ENCODE measurements around the gene PPEF2. TPM values are rescaled to one million over a fixed set of nuclear protein-coding genes. Genes with fewer than 3 reads are reported as not detected.

The PPEF2 gene
- total RNA-seq, 3 donors from 2014 or later (not counting 1 experiment from before 2014, with no cell fraction given) = 0.21 to 0.33 (median 0.32) TPM

DNA sequence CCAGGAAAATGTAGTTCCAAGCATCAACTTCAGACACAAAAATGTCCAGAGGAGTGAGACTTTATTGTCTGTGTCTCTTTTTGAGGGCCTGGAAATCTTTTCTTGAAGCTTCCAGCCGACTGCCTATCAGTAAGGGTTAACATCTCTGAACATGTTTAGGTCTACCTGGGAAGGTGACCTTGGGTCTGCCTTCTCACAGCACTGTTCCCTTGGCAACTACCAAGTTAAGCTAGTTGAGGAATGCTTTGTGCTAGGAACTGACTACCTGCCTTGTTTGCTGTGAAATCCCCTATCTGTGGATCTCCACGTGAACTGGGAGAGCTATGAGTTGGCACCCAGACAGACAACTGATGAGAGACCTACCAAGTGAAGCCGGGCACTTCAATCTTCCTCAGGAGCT, 81.6 kb downstream of the PPEF2 start:
- no peak overlapping the region for H3K4me3 Mint-ChIP-seq
- H3K27ac ChIP-seq (ENCODE audit: low read length) = no peak overlapping the region
- H3K4me3 ChIP-seq (ENCODE audit: low read length) = no peak overlapping the region
- intact Hi-C loops (cut with micrococcal nuclease) = no loop called here
- 93% methylated on average over 2 of the region's 3 CpGs for WGBS (ENCODE audit: insufficient coverage)
- H3K27me3 ChIP-seq (ENCODE audit: control insufficient read depth, insufficient read depth, low read length) = no peaks in the 10 kb centered on the region
- no peaks in the 10 kb centered on the region for H3K36me3 Mint-ChIP-seq
- TF ChIP-seq, protein P1, sequence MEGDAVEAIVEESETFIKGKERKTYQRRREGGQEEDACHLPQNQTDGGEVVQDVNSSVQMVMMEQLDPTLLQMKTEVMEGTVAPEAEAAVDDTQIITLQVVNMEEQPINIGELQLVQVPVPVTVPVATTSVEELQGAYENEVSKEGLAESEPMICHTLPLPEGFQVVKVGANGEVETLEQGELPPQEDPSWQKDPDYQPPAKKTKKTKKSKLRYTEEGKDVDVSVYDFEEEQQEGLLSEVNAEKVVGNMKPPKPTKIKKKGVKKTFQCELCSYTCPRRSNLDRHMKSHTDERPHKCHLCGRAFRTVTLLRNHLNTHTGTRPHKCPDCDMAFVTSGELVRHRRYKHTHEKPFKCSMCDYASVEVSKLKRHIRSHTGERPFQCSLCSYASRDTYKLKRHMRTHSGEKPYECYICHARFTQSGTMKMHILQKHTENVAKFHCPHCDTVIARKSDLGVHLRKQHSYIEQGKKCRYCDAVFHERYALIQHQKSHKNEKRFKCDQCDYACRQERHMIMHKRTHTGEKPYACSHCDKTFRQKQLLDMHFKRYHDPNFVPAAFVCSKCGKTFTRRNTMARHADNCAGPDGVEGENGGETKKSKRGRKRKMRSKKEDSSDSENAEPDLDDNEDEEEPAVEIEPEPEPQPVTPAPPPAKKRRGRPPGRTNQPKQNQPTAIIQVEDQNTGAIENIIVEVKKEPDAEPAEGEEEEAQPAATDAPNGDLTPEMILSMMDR (IDR thresholded peaks at IDR 0.05) = no peak
- DNase-seq = no peak
- no peaks in the 10 kb centered on the region for H3K4me1 ChIP-seq (ENCODE audit: control insufficient read depth, insufficient read depth, low read length)
- H3K4me1 Mint-ChIP-seq = no peaks in the 10 kb centered on the region
- H3K9me3 ChIP-seq (ENCODE audit: control insufficient read depth, insufficient read depth, low read length) = no peaks in the 10 kb centered on the region
- no peaks in the 10 kb centered on the region for H3K36me3 ChIP-seq (ENCODE audit: control insufficient read depth, insufficient read depth, low read length)
- no peak overlapping the region for H3K27ac Mint-ChIP-seq
- H3K27me3 Mint-ChIP-seq (ENCODE audit: low read depth in 2 of 2) = no peaks in the 10 kb centered on the region
- H3K9me3 Mint-ChIP-seq = no peaks in the 10 kb centered on the region
- ATAC-seq = no peak

DNA sequence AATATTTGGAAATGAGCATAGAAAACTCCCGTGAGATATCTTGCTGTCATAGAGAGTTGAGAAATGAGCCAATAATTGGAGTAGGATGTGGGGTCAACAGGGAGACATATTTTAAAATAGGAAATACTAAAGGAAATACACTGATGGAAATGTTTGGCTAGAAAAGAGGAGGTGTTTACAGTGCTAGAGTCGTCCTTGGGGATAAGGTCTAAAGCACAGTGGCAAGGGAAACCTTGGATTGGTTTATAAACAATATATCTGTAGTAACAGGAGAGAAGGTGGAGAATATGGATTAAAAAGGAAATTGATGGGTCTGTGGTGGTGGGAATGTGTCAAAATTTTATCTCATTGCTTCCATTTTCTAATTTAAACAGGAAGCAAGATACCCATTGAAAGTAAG, 82.1 kb downstream of the PPEF2 start:
- intact Hi-C loops (cut with micrococcal nuclease) = no loop called here
- no peaks in the 10 kb centered on the region for H3K36me3 Mint-ChIP-seq
- Histone ChIP-seq H3K9me3 (ENCODE audit: control insufficient read depth, insufficient read depth, low read length) (no peaks in the 10 kb centered on the region), H3K27ac (ENCODE audit: low read length) (no peak overlapping the region), H3K4me1 (ENCODE audit: control insufficient read depth, insufficient read depth, low read length) (no peaks in the 10 kb centered on the region), H3K27me3 (ENCODE audit: control insufficient read depth, insufficient read depth, low read length) (no peaks in the 10 kb centered on the region), H3K4me3 (ENCODE audit: low read length) (no peak overlapping the region), H3K36me3 (ENCODE audit: control insufficient read depth, insufficient read depth, low read length) (no peaks in the 10 kb centered on the region)
- no peak for ATAC-seq
- no peak overlapping the region for H3K27ac Mint-ChIP-seq
- H3K4me1 Mint-ChIP-seq = no peaks in the 10 kb centered on the region
- no peaks in the 10 kb centered on the region for H3K27me3 Mint-ChIP-seq (ENCODE audit: low read depth in 2 of 2)
- 79% methylated on average over 2 of the region's 2 CpGs for WGBS (ENCODE audit: insufficient coverage)
- no peak overlapping the region for H3K4me3 Mint-ChIP-seq
- H3K9me3 Mint-ChIP-seq = no peaks in the 10 kb centered on the region
- TF ChIP-seq, protein P1 (IDR thresholded peaks at IDR 0.05) = no peak
- DNase-seq = no peak

DNA sequence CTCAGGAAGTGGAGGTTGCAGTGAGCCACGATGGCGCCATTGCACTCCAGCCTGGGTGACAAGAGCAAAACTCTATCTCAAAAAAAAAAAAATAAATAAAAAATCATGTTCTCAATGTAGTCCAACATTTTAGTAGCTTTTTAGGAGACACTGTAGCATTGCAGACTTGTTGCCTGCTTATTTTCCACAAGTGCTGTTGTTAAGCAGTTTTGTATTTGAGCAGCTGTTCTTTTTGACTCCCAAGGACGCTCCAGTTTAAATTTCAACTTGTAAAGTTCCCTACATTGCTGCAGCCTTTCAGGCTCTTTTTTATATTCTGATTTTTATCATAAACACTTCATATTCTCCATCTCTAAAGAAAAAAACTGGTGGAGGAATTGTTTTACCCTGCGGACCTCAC, 83.1 kb downstream of the PPEF2 start:
- Mint-ChIP-seq H3K36me3 (no peaks in the 10 kb centered on the region), H3K4me1 (no peaks in the 10 kb centered on the region), H3K4me3 (no peak overlapping the region), H3K27me3 (ENCODE audit: low read depth in 2 of 2) (no peaks in the 10 kb centered on the region), H3K9me3 (no peaks in the 10 kb centered on the region), H3K27ac (no peak overlapping the region)
- 100% methylated on average over 3 of the region's 4 CpGs for WGBS (ENCODE audit: insufficient coverage)
- Histone ChIP-seq H3K27ac (ENCODE audit: low read length) (no peak overlapping the region), H3K27me3 (ENCODE audit: control insufficient read depth, insufficient read depth, low read length) (no peaks in the 10 kb centered on the region), H3K4me1 (ENCODE audit: control insufficient read depth, insufficient read depth, low read length) (no peaks in the 10 kb centered on the region), H3K36me3 (ENCODE audit: control insufficient read depth, insufficient read depth, low read length) (peaks cover 9% of the 10 kb centered on the region), H3K9me3 (ENCODE audit: control insufficient read depth, insufficient read depth, low read length) (no peaks in the 10 kb centered on the region), H3K4me3 (ENCODE audit: low read length) (no peak overlapping the region)
- no peak for DNase-seq
- TF ChIP-seq, protein P1 (IDR thresholded peaks at IDR 0.05) = no peak
- intact Hi-C loops (cut with micrococcal nuclease) = no loop called here
- ATAC-seq = no peak

- Mint-ChIP-seq H3K9me3 (no peaks in the 10 kb centered on the region), H3K4me1 (no peaks in the 10 kb centered on the region), H3K27ac (no peak overlapping the region), H3K27me3 (ENCODE audit: low read depth in 2 of 2) (no peaks in the 10 kb centered on the region), H3K4me3 (no peak overlapping the region), H3K36me3 (peaks cover 7% of the 10 kb centered on the region)
- TF ChIP-seq, protein P1 (IDR thresholded peaks at IDR 0.05) = no peak
- intact Hi-C loops (cut with micrococcal nuclease) = no loop called here
- no peak overlapping the region for H3K27ac ChIP-seq (ENCODE audit: low read length)
- 94% methylated on average over 2 of the region's 2 CpGs for WGBS (ENCODE audit: insufficient coverage)
- no peaks in the 10 kb centered on the region for H3K4me1 ChIP-seq (ENCODE audit: control insufficient read depth, insufficient read depth, low read length)
- H3K4me3 ChIP-seq (ENCODE audit: low read length) = no peak overlapping the region
- DNase-seq (no peak), ATAC-seq (no peak)
- peaks cover 19% of the 10 kb centered on the region for H3K36me3 ChIP-seq (ENCODE audit: control insufficient read depth, insufficient read depth, low read length)
- H3K27me3 ChIP-seq (ENCODE audit: control insufficient read depth, insufficient read depth, low read length) = no peaks in the 10 kb centered on the region
- H3K9me3 ChIP-seq (ENCODE audit: control insufficient read depth, insufficient read depth, low read length) = no peaks in the 10 kb centered on the region
These were observed 84.4 kb downstream of the PPEF2 start for GRCh38 chr4:75817901-75818300.

Measured in natural killer cell (primary cell).